ENCODE results near the gene CLTA. TPM values are rescaled to one million over a fixed set of nuclear protein-coding genes. Genes with fewer than 3 reads are reported as not detected.
"Not testable (repeated sequence)": the region's sequence is repeated elsewhere in the genome, so short reads cannot be mapped to it uniquely, and the experiment has no call there.

Gene CLTA
- total RNA-seq, 1 experiment from 2014 or later, result 760 TPM

GRCh38 chr9:36245906-36246305 lies 55.2 kb downstream of the CLTA start:
- intact Hi-C loops (cut with micrococcal nuclease; ENCODE audit: unreplicated experiment) (no loop called here), in situ Hi-C loops (cut with HindIII; ENCODE audit: low pct_unique_long_range_greater_than_20kb, low sequenced_read_pairs) (no loop called here)
- no peak for ATAC-seq
- Histone ChIP-seq H3K9me3 (ENCODE audit: control insufficient read depth, insufficient read depth, low read depth, low read length) (no peaks in the 10 kb centered on the region), H3K27me3 (ENCODE audit: control insufficient read depth, insufficient read depth, low read length) (no peaks in the 10 kb centered on the region), H3K4me3 (ENCODE audit: low read depth in 2 of 2, low read length in 2 of 2) (no peak overlapping the region), H3K36me3 (ENCODE audit: control insufficient read depth, insufficient read depth, low read length) (peaks cover 13% of the 10 kb centered on the region), H3K27ac (ENCODE audit: low read length) (no peak overlapping the region), H3K4me1 (ENCODE audit: control insufficient read depth, insufficient read depth, low read length) (peaks cover 8% of the 10 kb centered on the region; the same call in 1 of the 2 replicates)
- TSS peak; percentile 33 for BruUV-seq (replicated peaks)
- TF ChIP-seq POLR2AphosphoS5 (IDR thresholded peaks at IDR 0.05; ENCODE audit: low read depth, low read length) (no peak), REST (IDR thresholded peaks at IDR 0.05; ENCODE audit: insufficient read depth in 1 of 2, low read depth in 2 of 2, low read length in 1 of 2) (no peak), TCF7L2 (IDR thresholded peaks at IDR 0.05; ENCODE audit: low read depth, low read length) (no peak), SIN3A (IDR thresholded peaks at IDR 0.05; ENCODE audit: borderline replicate concordance, insufficient read depth, low read depth, low read length) (no peak), CTCF (IDR thresholded peaks at IDR 0.05) (no peak)
- ChIA-PET POLR2A (interaction anchor here (0.6 kb wide), 2 partner anchors 49 to 139 kb away, joined by 3 read pairs; no protein-coding TSS in a partner anchor), CTCF (interaction anchor here (0.5 kb wide), 1 partner anchor 159 kb away, joined by 5 read pairs; no protein-coding TSS in a partner anchor)
- no peak for DNase-seq (ENCODE audit: low read depth, low spot score)

GRCh38 chr9:36247356-36247755 lies 56.6 kb downstream of the CLTA start:
- in situ Hi-C loops (cut with HindIII; ENCODE audit: low pct_unique_long_range_greater_than_20kb, low sequenced_read_pairs), result no loop called here
- intact Hi-C loops (cut with micrococcal nuclease; ENCODE audit: unreplicated experiment), result no loop called here
- CTCF ChIA-PET, result interaction anchor here (0.7 to 2.7 kb wide), 4 partner anchors 81 to 160 kb away, joined by 3 to 50 read pairs (median 6); no protein-coding TSS in a partner anchor

GRCh38 chr9:36248061-36248460 lies 57.3 kb downstream of the CLTA start:
- in situ Hi-C loops (cut with HindIII; ENCODE audit: low pct_unique_long_range_greater_than_20kb, low sequenced_read_pairs); DNase-seq (ENCODE audit: low read depth, low spot score); H3K27me3 ChIP-seq (ENCODE audit: control insufficient read depth, insufficient read depth, low read length); BruUV-seq (replicated peaks); H3K4me1 ChIP-seq (ENCODE audit: control insufficient read depth, insufficient read depth, low read length); H3K9me3 ChIP-seq (ENCODE audit: control insufficient read depth, insufficient read depth, low read depth, low read length); H3K27ac ChIP-seq (ENCODE audit: low read length); H3K4me3 ChIP-seq (ENCODE audit: low read depth in 2 of 2, low read length in 2 of 2): not testable (repeated sequence)
- CTCF ChIA-PET, result interaction anchor here (0.6 to 2.7 kb wide), 7 partner anchors 69 to 427 kb away, joined by 3 to 50 read pairs (median 4); no protein-coding TSS in a partner anchor
- peaks cover 13% of the 10 kb centered on the region for H3K36me3 ChIP-seq (ENCODE audit: control insufficient read depth, insufficient read depth, low read length)
- ATAC-seq, result peak; percentile 88
- intact Hi-C loops (cut with micrococcal nuclease; ENCODE audit: unreplicated experiment), result loop anchor here (1.0 kb wide), 1 partner anchor 81 kb away; no protein-coding TSS in a partner anchor
- POLR2A ChIA-PET, result interaction anchor here (0.7 kb wide), 2 partner anchors 66 to 153 kb away, joined by 8 to 15 read pairs; no protein-coding TSS in a partner anchor

More at GRCh38 chr9:36247356-36247755, 56.6 kb downstream of the CLTA start:
- no peak for DNase-seq (ENCODE audit: low read depth, low spot score)
- H3K27me3 ChIP-seq (ENCODE audit: control insufficient read depth, insufficient read depth, low read length), result no peaks in the 10 kb centered on the region
- H3K4me1 ChIP-seq (ENCODE audit: control insufficient read depth, insufficient read depth, low read length), result peaks cover 8% of the 10 kb centered on the region; the same call in 1 of the 2 replicates
- no peak for TF ChIP-seq TCF7L2 (IDR thresholded peaks at IDR 0.05; ENCODE audit: low read depth, low read length)
- H3K27ac ChIP-seq (ENCODE audit: low read length), result no peak overlapping the region
- H3K4me3 ChIP-seq (ENCODE audit: low read depth in 2 of 2, low read length in 2 of 2), result no peak overlapping the region
- BruUV-seq (replicated peaks), result no TSS peak
- POLR2A ChIA-PET, result interaction anchor here (0.7 kb wide), 1 partner anchor 154 kb away, joined by 15 read pairs; no protein-coding TSS in a partner anchor
- no peaks in the 10 kb centered on the region for H3K9me3 ChIP-seq (ENCODE audit: control insufficient read depth, insufficient read depth, low read depth, low read length)
- H3K36me3 ChIP-seq (ENCODE audit: control insufficient read depth, insufficient read depth, low read length), result peaks cover 13% of the 10 kb centered on the region
- no peak for ATAC-seq
